DOHH2 (cell line): ENCODE results near the gene SLC39A11.

Experiments used
- H3F3A ChIP-seq: fragments of 200-600 bp; sonication (generic), shearing (Covaris generic); 2 replicates; pipeline ENCODE4 v1.6.0; 2016; ENCODE audit warnings: antibody characterized with exemption, mild to moderate bottlenecking; ENCODE audit not compliant: control insufficient read depth, insufficient read depth
- H3K27ac ChIP-seq: fragments of 200-600 bp; sonication (generic); 2 replicates; pipeline ENCODE4 v1.5.1; 2014; ENCODE audit warnings: low read depth, mild to moderate bottlenecking, low read length, moderate library complexity
- H3K27me3 ChIP-seq: fragments of 200-600 bp; sonication (generic); 2 replicates; pipeline ENCODE4 v1.6.1; 2014; ENCODE audit warnings: mild to moderate bottlenecking, low read length, mixed read lengths; ENCODE audit not compliant: control insufficient read depth
- H3K36me3 ChIP-seq: fragments of 200-600 bp; sonication (generic); 2 replicates; pipeline ENCODE4 v1.6.1; 2014; ENCODE audit warnings: mild to moderate bottlenecking, low read length, moderate library complexity, mixed read lengths; ENCODE audit not compliant: control insufficient read depth
- H3K4me1 ChIP-seq: fragments of 200-600 bp; sonication (generic); 2 replicates; pipeline ENCODE4 v1.6.1; 2014; ENCODE audit warnings: mild to moderate bottlenecking, low read length, mixed read lengths; ENCODE audit not compliant: control insufficient read depth
- H3K4me2 ChIP-seq: fragments of 200-600 bp; sonication (generic); 2 replicates; pipeline ENCODE4 v1.6.0; 2014; ENCODE audit warnings: mild to moderate bottlenecking, low read length, moderate library complexity
- H3K4me3 ChIP-seq: fragments of 200-600 bp; sonication (generic); 2 replicates; pipeline ENCODE4 v1.5.1; 2014; ENCODE audit warnings: mild to moderate bottlenecking, low read length, mixed read lengths
- H3K79me2 ChIP-seq: fragments of 200-600 bp; sonication (generic); 2 replicates; pipeline ENCODE4 v1.6.1; 2014; ENCODE audit warnings: mild to moderate bottlenecking, low read length, mixed read lengths; ENCODE audit not compliant: control insufficient read depth
- H3K9me2 ChIP-seq: fragments of 200-600 bp; sonication (generic); replicated peaks from 2 replicates; pipeline ENCODE4 v1.6.1; 2014; ENCODE audit warnings: mild to moderate bottlenecking, low read length, mixed read lengths; ENCODE audit not compliant: control insufficient read depth
- H3K9me3 ChIP-seq: fragments of 200-600 bp; sonication (generic); 2 replicates; pipeline ENCODE4 v1.6.1; 2014; ENCODE audit warnings: antibody characterized with exemption, low read length, mixed read lengths; ENCODE audit not compliant: control insufficient read depth, insufficient read depth
- H4K20me1 ChIP-seq: fragments of 200-600 bp; sonication (generic); 2 replicates; pipeline ENCODE4 v1.6.0; 2014; ENCODE audit warnings: low read depth, mild to moderate bottlenecking, antibody characterized with exemption, low read length, moderate library complexity; ENCODE audit not compliant: control insufficient read depth, insufficient read depth
- EZH2phosphoT487 ChIP-seq: fragments of 200-600 bp; sonication (generic); IDR thresholded peaks from 2 replicates; pipeline ENCODE4 v1.6.1; 2017; ENCODE audit warnings: borderline replicate concordance, mild to moderate bottlenecking, antibody characterized with exemption, low read length, moderate library complexity, mixed read lengths
- TF ChIP-seq, protein P1 (sequence below): fragments of 200-600 bp; sonication (generic); IDR thresholded peaks from one replicate; pipeline ENCODE4 v1.5.1; 2014; ENCODE audit warnings: antibody characterized with exemption, mild to moderate bottlenecking, low read depth, low read length; ENCODE audit not compliant: poor library complexity, severe bottlenecking

The SLC39A11 gene

DNA sequence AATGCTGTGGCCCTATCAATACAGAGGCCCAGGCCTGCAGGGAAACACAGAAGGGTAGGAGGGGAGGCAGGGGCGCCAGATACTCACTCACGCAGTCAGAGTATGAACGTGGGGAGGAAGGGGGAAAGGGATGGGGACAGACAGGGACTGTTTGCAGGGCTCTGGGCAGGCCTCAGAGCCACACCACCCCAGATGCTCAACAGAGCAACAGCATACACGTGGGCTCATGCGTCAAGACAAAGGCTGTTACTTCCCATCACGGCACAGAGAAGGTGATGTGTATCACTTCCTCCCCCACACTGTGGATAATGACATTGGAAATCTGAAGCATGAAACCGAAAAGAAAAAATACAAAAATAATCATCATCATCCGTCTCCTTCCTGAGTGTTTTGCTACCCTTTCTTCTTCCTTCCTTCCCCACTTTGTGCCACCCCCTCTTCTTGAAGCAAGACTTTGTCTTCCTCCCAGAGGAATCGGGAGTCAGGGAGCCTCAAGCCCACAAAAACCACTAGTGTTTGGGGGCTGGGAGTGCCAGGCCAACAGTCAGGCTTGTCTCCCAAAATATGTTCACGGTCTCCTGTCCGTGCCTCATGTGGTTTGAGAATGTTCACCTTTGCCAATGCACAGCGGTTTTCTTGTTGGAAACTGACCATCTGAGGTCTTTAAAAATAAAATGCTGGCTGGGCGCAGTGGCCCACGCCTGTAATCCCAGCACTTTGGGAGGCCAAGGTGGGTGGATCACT is 20.1 kb downstream of the SLC39A11 start:
- H3K36me3 ChIP-seq, result no peaks in the 10 kb centered on the region
- no peaks in the 10 kb centered on the region for H3F3A ChIP-seq
- H3K9me2 ChIP-seq, result no peaks in the 10 kb centered on the region
- no peak overlapping the region for H3K4me2 ChIP-seq
- no peaks in the 10 kb centered on the region for H3K4me1 ChIP-seq
- no peak overlapping the region for H3K27ac ChIP-seq
- no peaks in the 10 kb centered on the region for H3K27me3 ChIP-seq
- no peak overlapping the region for H3K4me3 ChIP-seq
- TF ChIP-seq EZH2phosphoT487, result no peak
- TF ChIP-seq, protein P1, sequence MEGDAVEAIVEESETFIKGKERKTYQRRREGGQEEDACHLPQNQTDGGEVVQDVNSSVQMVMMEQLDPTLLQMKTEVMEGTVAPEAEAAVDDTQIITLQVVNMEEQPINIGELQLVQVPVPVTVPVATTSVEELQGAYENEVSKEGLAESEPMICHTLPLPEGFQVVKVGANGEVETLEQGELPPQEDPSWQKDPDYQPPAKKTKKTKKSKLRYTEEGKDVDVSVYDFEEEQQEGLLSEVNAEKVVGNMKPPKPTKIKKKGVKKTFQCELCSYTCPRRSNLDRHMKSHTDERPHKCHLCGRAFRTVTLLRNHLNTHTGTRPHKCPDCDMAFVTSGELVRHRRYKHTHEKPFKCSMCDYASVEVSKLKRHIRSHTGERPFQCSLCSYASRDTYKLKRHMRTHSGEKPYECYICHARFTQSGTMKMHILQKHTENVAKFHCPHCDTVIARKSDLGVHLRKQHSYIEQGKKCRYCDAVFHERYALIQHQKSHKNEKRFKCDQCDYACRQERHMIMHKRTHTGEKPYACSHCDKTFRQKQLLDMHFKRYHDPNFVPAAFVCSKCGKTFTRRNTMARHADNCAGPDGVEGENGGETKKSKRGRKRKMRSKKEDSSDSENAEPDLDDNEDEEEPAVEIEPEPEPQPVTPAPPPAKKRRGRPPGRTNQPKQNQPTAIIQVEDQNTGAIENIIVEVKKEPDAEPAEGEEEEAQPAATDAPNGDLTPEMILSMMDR, result no peak
- no peaks in the 10 kb centered on the region for H3K9me3 ChIP-seq
- no peaks in the 10 kb centered on the region for H4K20me1 ChIP-seq
- no peaks in the 10 kb centered on the region for H3K79me2 ChIP-seq

DNA sequence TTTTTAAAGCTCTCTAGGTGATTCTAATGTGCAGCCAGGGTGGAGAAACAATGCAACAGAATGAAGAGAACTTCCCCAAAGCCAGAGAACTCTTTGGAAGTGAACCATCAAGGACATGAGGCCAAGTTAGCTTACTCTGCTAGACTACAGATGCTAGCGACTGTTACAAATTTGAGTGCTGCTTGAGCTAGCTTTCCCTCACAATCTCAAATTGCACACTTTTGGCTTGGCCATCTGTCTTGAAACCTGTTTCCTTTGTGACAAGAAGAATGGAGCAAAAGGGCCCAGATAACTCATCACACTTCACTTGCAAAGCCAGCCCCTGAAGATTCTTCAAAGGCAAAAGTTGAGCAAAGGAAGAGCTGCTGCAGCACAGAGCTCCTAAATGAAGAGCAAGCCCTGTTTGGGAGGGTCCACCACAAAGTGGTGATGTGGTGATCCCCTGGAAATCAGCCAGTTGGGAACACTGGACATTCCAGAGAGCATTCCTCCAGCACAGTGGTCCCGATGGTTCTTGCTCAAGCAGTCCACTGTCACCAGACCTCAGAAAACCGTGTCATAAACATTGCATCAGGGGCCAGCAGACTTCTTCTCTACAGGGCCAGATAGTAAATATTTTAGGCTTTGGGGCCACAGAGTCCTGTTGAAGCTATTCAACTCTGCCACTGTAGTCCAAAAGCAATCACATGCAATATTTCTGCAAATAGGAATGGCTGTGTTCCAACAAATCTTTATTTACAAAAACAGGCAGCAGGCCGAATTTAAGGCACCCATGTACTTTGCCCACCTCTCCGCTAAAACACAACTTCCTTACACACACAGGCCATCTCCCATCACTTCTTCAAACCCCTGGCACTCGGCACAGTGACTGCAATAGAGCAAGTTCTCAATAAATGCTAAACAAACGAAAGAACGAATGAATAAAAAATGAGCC is 21.2 kb downstream of the SLC39A11 start:
- Histone ChIP-seq H3K79me2 (no peaks in the 10 kb centered on the region), H3K36me3 (no peaks in the 10 kb centered on the region), H4K20me1 (no peaks in the 10 kb centered on the region), H3K4me1 (no peaks in the 10 kb centered on the region), H3K27me3 (no peaks in the 10 kb centered on the region), H3K4me3 (no peak overlapping the region), H3K4me2 (no peak overlapping the region), H3K9me2 (no peaks in the 10 kb centered on the region), H3F3A (no peaks in the 10 kb centered on the region), H3K27ac (no peak overlapping the region), H3K9me3 (no peaks in the 10 kb centered on the region)
- TF ChIP-seq EZH2phosphoT487, result no peak
- TF ChIP-seq, protein P1, result no peak

DNA sequence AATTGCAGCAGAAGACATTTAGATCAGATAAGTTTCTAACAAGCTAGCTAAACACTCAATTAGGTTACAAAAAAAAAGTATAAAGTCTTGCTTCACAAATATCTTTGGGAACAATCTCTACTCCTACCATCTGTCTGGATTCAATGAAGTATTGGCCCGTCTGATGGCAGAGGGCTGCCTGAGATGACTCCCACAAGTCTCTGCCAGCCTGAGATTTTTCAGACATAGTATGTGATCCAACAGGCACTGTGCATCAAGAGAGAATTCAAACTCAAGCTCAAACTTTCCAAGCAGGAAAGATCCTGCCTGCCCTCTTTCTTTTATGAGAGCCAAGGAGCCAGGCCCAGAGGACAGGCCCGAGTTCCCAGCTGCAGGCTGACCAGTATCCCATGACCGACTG is 22.6 kb downstream of the SLC39A11 start:
- Histone ChIP-seq H3K9me2 (no peaks in the 10 kb centered on the region), H4K20me1 (no peaks in the 10 kb centered on the region), H3K27me3 (no peaks in the 10 kb centered on the region), H3K9me3 (no peaks in the 10 kb centered on the region), H3K4me2 (no peak overlapping the region), H3F3A (no peaks in the 10 kb centered on the region), H3K4me1 (no peaks in the 10 kb centered on the region), H3K36me3 (no peaks in the 10 kb centered on the region), H3K4me3 (no peak overlapping the region), H3K79me2 (no peaks in the 10 kb centered on the region), H3K27ac (no peak overlapping the region)
- TF ChIP-seq, protein P1, result no peak
- no peak for TF ChIP-seq EZH2phosphoT487
